AG09319 (cell line): ENCODE results near the gene ACAT2.
"Not testable (repeated sequence)": the region's sequence is repeated elsewhere in the genome, so short reads cannot be mapped to it uniquely, and the experiment has no call there.

ENCODE experiments used
- DNase-seq: peaks from one replicate; pipeline ENCODE4 v3.0.0-alpha.2; 2010; ENCODE audit warnings: low read depth; ENCODE audit errors: extremely low read depth
- TF ChIP-seq, protein P1 (sequence below): IDR thresholded peaks from 2 replicates; pipeline ENCODE4 v1.5.1; 2011; ENCODE audit warnings: low read depth, mild to moderate bottlenecking, inconsistent platforms, low read length, moderate library complexity

ACAT2 gene

DNA sequence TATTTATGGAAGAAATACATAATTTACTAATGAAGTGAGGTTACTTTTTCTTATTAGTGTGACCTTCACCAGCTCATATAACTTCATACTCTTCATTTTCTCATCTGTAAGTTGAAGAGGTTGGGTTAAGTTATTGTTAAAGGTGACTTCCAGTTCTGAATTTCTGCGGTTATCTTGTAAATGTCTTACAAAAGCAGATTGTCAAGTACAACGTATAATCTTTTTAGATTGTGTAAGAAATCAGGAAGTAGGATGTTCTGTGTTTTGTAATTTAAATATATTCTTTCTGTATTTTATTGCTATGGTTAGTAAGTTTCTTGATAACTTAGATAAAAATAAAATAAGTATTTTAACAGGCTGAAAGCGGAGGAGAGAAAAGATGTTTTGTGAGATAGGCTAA, 22.5 kb upstream of the ACAT2 start:
- no peak for DNase-seq
- TF ChIP-seq, protein P1, sequence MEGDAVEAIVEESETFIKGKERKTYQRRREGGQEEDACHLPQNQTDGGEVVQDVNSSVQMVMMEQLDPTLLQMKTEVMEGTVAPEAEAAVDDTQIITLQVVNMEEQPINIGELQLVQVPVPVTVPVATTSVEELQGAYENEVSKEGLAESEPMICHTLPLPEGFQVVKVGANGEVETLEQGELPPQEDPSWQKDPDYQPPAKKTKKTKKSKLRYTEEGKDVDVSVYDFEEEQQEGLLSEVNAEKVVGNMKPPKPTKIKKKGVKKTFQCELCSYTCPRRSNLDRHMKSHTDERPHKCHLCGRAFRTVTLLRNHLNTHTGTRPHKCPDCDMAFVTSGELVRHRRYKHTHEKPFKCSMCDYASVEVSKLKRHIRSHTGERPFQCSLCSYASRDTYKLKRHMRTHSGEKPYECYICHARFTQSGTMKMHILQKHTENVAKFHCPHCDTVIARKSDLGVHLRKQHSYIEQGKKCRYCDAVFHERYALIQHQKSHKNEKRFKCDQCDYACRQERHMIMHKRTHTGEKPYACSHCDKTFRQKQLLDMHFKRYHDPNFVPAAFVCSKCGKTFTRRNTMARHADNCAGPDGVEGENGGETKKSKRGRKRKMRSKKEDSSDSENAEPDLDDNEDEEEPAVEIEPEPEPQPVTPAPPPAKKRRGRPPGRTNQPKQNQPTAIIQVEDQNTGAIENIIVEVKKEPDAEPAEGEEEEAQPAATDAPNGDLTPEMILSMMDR, result no peak

DNA sequence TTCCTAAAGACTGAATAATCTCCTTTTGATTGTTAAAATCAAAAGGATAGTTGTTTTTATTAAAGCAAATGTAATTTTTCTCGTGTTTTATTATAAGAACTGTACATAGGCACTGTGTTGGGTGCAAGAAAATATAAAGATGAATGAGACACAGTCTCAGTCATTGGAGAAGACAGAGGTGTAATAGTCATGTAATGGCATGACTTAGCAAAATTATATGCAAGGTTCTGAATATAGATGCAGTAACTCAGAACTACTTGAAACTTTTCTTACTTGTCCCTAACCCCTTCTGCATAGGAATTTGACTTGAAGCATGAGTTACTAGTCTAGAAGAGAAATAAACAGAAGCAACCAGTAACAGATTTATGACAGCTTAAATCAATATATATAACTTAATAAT, 19.7 kb upstream of the ACAT2 start:
- no peak for DNase-seq
- TF ChIP-seq, protein P1, result no peak

DNA sequence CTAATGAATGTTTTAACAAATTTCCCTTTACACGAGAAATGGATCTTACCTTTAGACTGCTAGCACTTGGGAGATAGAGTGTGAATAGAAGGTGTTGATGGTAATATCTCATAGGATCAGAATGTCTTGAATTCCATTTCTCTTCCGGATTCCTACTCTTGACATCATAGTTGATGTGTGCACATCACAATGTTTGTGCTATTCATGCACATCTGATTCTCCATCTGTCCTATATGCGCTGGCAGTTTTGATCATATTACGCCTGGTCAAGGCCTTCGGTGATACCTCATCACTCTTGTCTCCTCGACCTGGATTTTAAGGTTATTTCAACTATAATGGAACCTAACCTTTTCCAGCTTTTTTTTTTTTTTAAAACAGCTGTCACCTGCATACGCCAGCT, 16.8 kb upstream of the ACAT2 start:
- DNase-seq, result no peak
- TF ChIP-seq, protein P1, result no peak

DNA sequence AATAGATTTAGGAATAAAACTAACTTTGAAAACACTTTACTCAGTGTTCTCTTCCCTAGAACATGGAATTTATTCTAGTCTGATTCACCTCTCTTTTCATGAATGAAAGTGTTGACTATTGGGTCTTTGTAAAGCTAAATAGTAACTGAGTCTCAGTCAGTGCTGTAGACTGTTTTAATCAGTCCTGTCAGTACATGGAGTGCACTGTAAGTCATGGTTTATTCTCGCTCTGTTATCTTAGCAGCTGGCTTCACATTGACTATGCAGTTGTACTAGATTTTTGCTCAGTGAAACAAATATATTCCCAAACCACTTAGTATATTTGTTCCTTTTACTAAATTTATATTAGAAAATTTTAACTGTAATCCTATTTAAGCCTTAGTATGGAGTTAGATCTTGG, 15.1 kb upstream of the ACAT2 start:
- TF ChIP-seq, protein P1, result no peak
- DNase-seq, result no peak

DNA sequence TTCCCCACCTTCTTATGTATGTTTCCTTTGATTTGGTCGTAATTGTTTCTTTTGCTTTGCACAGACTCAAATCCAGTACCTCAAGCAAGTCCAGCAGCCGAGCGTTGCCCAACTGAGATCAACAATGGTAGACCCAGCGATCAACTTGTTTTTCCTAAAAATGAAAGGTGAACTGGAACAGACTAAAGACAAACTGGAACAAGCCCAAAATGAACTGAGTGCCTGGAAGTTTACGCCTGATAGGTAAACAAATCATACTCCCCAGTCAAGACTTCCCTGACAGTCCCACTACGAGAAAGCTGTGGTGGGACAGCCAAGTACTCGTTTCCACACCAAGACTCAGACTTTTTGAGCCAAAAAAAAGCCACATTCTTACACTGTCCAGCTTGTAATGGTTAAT, 13.7 kb upstream of the ACAT2 start:
- DNase-seq, result not testable (repeated sequence)

DNA sequence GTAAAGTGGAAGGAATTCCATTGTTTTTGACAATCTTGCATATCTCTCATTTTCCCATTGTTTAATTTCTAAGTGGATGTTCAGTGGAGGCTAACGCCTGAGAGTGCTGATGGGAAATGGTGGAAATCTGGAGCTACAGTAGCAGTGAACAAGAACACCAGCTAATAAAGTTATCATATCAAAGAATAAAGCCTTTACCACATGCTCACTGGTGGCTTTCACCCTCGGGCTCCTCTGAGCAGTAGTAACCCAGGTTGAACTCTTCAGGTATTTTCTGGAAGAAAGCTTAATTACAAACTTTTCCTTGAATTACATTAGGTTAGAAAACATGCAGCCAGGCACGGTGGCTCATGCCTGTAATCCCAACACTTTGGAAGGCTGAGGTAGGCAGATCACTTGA, 10.4 kb upstream of the ACAT2 start:
- TF ChIP-seq, protein P1, result no peak
- no peak for DNase-seq

DNA sequence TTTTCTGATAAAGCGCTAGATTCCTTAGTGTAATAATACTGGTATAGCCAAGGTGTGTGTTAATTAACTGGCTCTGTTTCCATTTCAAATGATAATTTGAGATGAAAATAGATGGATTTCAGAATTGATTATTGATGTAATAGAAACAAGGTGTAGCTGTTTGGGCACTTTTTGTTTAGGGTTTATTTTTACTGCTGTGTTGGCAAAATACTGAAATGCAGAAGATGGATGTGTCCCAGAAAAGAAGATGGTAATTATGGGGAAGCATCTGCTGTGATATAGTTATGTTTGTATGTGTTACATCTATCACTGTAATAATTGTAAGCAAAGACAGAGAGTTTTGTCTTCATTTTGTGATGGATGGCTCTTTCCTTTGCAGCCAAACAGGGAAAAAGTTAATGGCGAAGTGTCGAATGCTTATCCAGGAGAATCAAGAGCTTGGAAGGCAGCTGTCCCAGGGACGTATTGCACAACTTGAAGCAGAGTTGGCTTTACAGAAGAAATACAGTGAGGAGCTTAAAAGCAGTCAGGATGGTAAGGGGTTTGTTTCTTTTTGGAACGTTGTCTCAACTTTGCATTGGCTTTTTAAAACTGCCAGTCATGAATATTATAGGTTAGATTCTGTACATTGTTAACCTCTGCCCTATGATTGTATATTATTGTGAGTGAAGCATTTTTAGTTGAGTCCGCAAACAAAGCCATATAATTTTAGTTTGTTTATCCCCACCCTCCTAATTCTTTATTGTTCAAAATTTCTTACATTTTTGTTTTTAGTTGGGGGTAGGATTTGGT, 8.6 kb upstream of the ACAT2 start:
- TF ChIP-seq, protein P1, result no peak
- DNase-seq, result no peak

DNA sequence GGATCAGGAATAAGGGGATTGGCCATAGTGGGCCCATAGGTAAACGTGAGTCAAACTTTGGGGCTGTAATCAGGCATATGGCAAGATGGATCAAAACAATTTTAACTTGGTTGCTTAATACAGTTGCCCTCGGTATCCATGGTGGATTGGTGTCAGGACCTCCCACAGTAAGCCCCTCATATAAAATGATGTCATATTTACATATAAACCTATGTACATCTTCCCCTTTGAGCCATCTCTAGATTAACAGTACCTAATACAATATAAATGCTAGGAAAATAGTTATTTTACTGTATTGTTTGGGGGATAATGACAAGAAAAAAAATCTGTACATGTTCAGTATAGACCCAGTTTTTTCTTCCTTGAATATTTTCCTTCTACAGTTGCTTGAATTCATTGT, 7.4 kb upstream of the ACAT2 start:
- DNase-seq, result no peak
- TF ChIP-seq, protein P1, result no peak
